HG02852 (cell line): ENCODE measurements around the gene PPFIA4.
"Not testable (repeated sequence)": the region's sequence is repeated elsewhere in the genome, so short reads cannot be mapped to it uniquely, and the experiment has no call there.

Experiments
- ATAC-seq: cut with Tn5 transposase; IDR thresholded peaks from one replicate; pipeline ENCODE4 v1.9.1; 2021; ENCODE audit warnings: mild to moderate bottlenecking, moderate library complexity; ENCODE audit not compliant: unreplicated experiment

The PPFIA4 gene

GRCh38 chr1:203011582-203011981, 14.7 kb upstream of the PPFIA4 start:
- ATAC-seq, result no peak

- ATAC-seq, result no peak
Observed at GRCh38 chr1:203017061-203017460, 9.2 kb upstream of the PPFIA4 start.

- ATAC-seq, result no peak
Observed at GRCh38 chr1:203017692-203018091, 8.6 kb upstream of the PPFIA4 start.

GRCh38 chr1:203022855-203023254, 3.4 kb upstream of the PPFIA4 start:
- ATAC-seq, result not testable (repeated sequence)

GRCh38 chr1:203025686-203026030, 633 bp upstream of the PPFIA4 start:
- ATAC-seq, result no peak

GRCh38 chr1:203026666-203027663, 674 bp downstream of the PPFIA4 start:
- ATAC-seq, result peak; percentile 19

- ATAC-seq, result no peak
Observed at GRCh38 chr1:203028067-203028783, 1.9 kb downstream of the PPFIA4 start.

- ATAC-seq, result no peak
Observed at GRCh38 chr1:203028784-203029553, 2.7 kb downstream of the PPFIA4 start.

- no peak for ATAC-seq
Observed at GRCh38 chr1:203031467-203031866, 5.2 kb downstream of the PPFIA4 start.

GRCh38 chr1:203033287-203033686, 7.0 kb downstream of the PPFIA4 start:
- ATAC-seq, result no peak

GRCh38 chr1:203033917-203034316, 7.6 kb downstream of the PPFIA4 start:
- ATAC-seq, result no peak

GRCh38 chr1:203034422-203035110, 8.3 kb downstream of the PPFIA4 start:
- ATAC-seq, result no peak

- no peak for ATAC-seq
Observed at GRCh38 chr1:203035111-203036000, 9.1 kb downstream of the PPFIA4 start.

GRCh38 chr1:203036135-203036534, 9.8 kb downstream of the PPFIA4 start:
- ATAC-seq, result no peak

- ATAC-seq, result no peak
Observed at GRCh38 chr1:203036537-203036936, 10.2 kb downstream of the PPFIA4 start.

GRCh38 chr1:203037509-203038190, 11.4 kb downstream of the PPFIA4 start:
- ATAC-seq, result no peak

GRCh38 chr1:203038217-203038741, 12.0 kb downstream of the PPFIA4 start:
- no peak for ATAC-seq

- peak; percentile 66 for ATAC-seq
Observed at GRCh38 chr1:203038891-203039608, 12.8 kb downstream of the PPFIA4 start.
